Left forelimb (tissue), 1 donor: ENCODE data around the gene PITPNC1.
"Not testable (repeated sequence)": the region's sequence is repeated elsewhere in the genome, so short reads cannot be mapped to it uniquely, and the experiment has no call there.

Experiments
- DNase-seq: peaks from one replicate; pipeline ENCODE4 v3.0.0-alpha.2; 2018; ENCODE audit warnings: low spot score

The PITPNC1 gene

GRCh38 chr17:67651218-67651579, 274.1 kb downstream of the PITPNC1 start:
- not testable (repeated sequence) for DNase-seq

- no peak for DNase-seq
These were observed 275.4 kb downstream of the PITPNC1 start for GRCh38 chr17:67652433-67652832.

GRCh38 chr17:67655478-67656148, 278.5 kb downstream of the PITPNC1 start:
- DNase-seq, result no peak

GRCh38 chr17:67656494-67657203, 279.6 kb downstream of the PITPNC1 start:
- DNase-seq, result no peak

GRCh38 chr17:67657596-67657995, 280.5 kb downstream of the PITPNC1 start:
- DNase-seq, result no peak

- no peak for DNase-seq
These were observed 281.2 kb downstream of the PITPNC1 start for GRCh38 chr17:67658265-67658664.

GRCh38 chr17:67659028-67659427, 281.9 kb downstream of the PITPNC1 start:
- DNase-seq, result no peak

- no peak for DNase-seq
These were observed 285.6 kb downstream of the PITPNC1 start for GRCh38 chr17:67662712-67663111.

GRCh38 chr17:67663457-67663856, 286.4 kb downstream of the PITPNC1 start:
- DNase-seq, result no peak

GRCh38 chr17:67666028-67666427, 288.9 kb downstream of the PITPNC1 start:
- no peak for DNase-seq

GRCh38 chr17:67666710-67667109, 289.6 kb downstream of the PITPNC1 start:
- no peak for DNase-seq

- DNase-seq, result no peak
These were observed 294.4 kb downstream of the PITPNC1 start for GRCh38 chr17:67671493-67671892.

GRCh38 chr17:67672592-67673335, 295.7 kb downstream of the PITPNC1 start:
- no peak for DNase-seq

- DNase-seq, result no peak
These were observed 298.4 kb downstream of the PITPNC1 start for GRCh38 chr17:67675481-67675880.

GRCh38 chr17:67676305-67676704, 299.2 kb downstream of the PITPNC1 start:
- DNase-seq, result no peak

GRCh38 chr17:67678414-67678813, 301.3 kb downstream of the PITPNC1 start:
- no peak for DNase-seq

- DNase-seq, result no peak
These were observed 302.1 kb downstream of the PITPNC1 start for GRCh38 chr17:67679225-67679624.

- no peak for DNase-seq
These were observed 302.6 kb downstream of the PITPNC1 start for GRCh38 chr17:67679721-67680120.

- DNase-seq, result no peak
These were observed 303.6 kb downstream of the PITPNC1 start for GRCh38 chr17:67680445-67681224.

GRCh38 chr17:67682196-67682595, 305.1 kb downstream of the PITPNC1 start:
- DNase-seq, result no peak

- no peak for DNase-seq
These were observed 308.3 kb downstream of the PITPNC1 start for GRCh38 chr17:67685351-67685750.

- no peak for DNase-seq
These were observed 309.2 kb downstream of the PITPNC1 start for GRCh38 chr17:67686241-67686640.
